Measurements from ENCODE around the gene C2orf49. TPM values are rescaled to one million over a fixed set of nuclear protein-coding genes. Genes with fewer than 3 reads are reported as not detected.

The C2orf49 gene
- polyA plus RNA-seq, 4 donors = 24.5 to 28.4 (median 25.4) TPM

- DNase-seq (ENCODE audit: low read depth in 4 of 4, low spot score in 3 of 4) = no peak
Observed at GRCh38 chr2:105397953-105398335, 60.6 kb downstream of the C2orf49 start.

GRCh38 chr2:105398336-105399206 is 61.2 kb downstream of the C2orf49 start, which contains the start of gene FHL2:
TSS of gene FHL2 (minus strand) at chr2:105399051. CDS start at chr2:105386516, 12,535 bp downstream.
- peak in 1 of 4 donors; percentile 55 for DNase-seq (ENCODE audit: low read depth in 4 of 4, low spot score in 3 of 4)

Other genes with a start within 250 kb of the C2orf49 start
- gene GPR45, start 95.8 kb upstream of the C2orf49 start, polyA plus RNA-seq (ENCODE audit: insufficient read length in 4 of 4) = under 1 TPM in 3 of 4 donors, not detected in 1; 0.13 to 0.26 (median 0.19) TPM
- 10 to 100 TPM; 14.3 to 17.3 (median 15.4) TPM for gene TGFBRAP1, start 7.8 kb upstream of the C2orf49 start, polyA plus RNA-seq (ENCODE audit: insufficient read length in 4 of 4)
- gene FHL2, start 61.5 kb downstream of the C2orf49 start, polyA plus RNA-seq (ENCODE audit: insufficient read length in 4 of 4) = 10 to 100 TPM; 31.7 to 80.5 (median 34.1) TPM